ENCODE measurements around the gene ARHGAP45. TPM values are rescaled to one million over a fixed set of nuclear protein-coding genes. Genes with fewer than 3 reads are reported as not detected.

ARHGAP45 gene
- total and polyA plus RNA-seq, 9 of the 15 experiments (the other 6 are each of a cell fraction or from before 2014, with no cell fraction given), result 0.08 to 22.1 (median 4.2) TPM

DNA sequence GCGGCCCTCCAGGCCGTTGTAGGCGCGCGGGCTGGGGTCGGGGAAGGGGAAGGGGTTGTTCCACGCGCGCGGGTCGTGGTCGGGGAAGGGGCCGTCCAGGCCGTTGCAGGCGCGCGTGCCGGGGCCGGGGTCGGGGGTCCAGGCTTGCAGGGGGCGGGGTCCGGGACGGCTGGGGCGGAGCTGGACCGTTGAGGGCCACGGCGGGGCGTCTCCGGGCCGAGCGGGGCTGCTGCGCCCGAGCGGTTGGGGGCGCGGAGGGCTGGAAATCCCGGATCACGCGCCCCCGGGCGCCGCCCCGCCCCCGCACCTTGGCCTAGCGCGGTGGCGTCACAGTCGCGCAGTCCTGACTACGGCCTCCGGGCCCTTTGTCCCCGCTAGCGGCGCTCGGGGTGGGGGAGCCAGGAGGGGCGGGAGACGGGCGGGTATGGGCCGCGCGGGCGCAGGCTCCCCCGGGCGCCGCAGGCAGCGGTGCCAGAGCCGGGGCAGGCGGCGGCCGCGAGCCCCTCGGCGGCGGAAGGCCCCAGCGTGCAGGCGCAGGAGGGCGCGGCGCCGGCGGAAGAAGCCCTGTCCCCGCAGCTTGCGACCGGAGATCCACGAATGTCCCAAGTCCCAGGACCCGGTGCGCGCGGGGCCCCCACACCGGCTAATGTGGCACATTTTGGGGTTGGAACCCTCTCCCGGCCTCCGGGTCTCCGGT lies 37.5 kb downstream of the ARHGAP45 start (continued):
- TF ChIP-seq ZNF133 (CRISPR knock-in tag; IDR thresholded peaks at IDR 0.05) (no peak), KLF10 (CRISPR knock-in tag; IDR thresholded peaks at IDR 0.05) (no peak), MECOM (CRISPR knock-in tag; IDR thresholded peaks at IDR 0.05) (no peak), RBM25 (IDR thresholded peaks at IDR 0.05; ENCODE audit: low read depth, low read length, severe bottlenecking) (no peak), ZNF444 (CRISPR knock-in tag; IDR thresholded peaks at IDR 0.05) (no peak), POLR2AphosphoS5 (IDR thresholded peaks at IDR 0.05; ENCODE audit: control insufficient read depth, insufficient read depth, low read depth, low read length) (no peak), MCM2 (IDR thresholded peaks at IDR 0.05; ENCODE audit: low read depth) (no peak), ZBTB8A (IDR thresholded peaks at IDR 0.05; ENCODE audit: partially characterized antibody) (no peak), STAG1 (CRISPR knock-in tag; IDR thresholded peaks at IDR 0.05; ENCODE audit: borderline replicate concordance) (no peak), SETDB1 (IDR thresholded peaks at IDR 0.05; ENCODE audit: low read length) (no peak), KAT8 (IDR thresholded peaks at IDR 0.05; ENCODE audit: low read depth) (no peak), DPF2 (IDR thresholded peaks at IDR 0.05) (no peak), ZBTB17 (CRISPR knock-in tag; IDR thresholded peaks at IDR 0.05) (no peak), FUS (optimal IDR thresholded peaks at IDR 0.05; ENCODE audit: low read depth, low read length) (no peak), KDM2B (CRISPR knock-in tag; IDR thresholded peaks at IDR 0.05) (no peak), ZNF239 (CRISPR knock-in tag; IDR thresholded peaks at IDR 0.05) (no peak), ASH1L (IDR thresholded peaks at IDR 0.05; ENCODE audit: borderline replicate concordance, low read depth, partially characterized antibody) (no peak), MTA1 (IDR thresholded peaks at IDR 0.05; ENCODE audit: borderline replicate concordance) (no peak)
- TF ChIP-seq, protein P1, sequence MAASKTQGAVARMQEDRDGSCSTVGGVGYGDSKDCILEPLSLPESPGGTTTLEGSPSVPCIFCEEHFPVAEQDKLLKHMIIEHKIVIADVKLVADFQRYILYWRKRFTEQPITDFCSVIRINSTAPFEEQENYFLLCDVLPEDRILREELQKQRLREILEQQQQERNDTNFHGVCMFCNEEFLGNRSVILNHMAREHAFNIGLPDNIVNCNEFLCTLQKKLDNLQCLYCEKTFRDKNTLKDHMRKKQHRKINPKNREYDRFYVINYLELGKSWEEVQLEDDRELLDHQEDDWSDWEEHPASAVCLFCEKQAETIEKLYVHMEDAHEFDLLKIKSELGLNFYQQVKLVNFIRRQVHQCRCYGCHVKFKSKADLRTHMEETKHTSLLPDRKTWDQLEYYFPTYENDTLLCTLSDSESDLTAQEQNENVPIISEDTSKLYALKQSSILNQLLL (CRISPR knock-in tag; IDR thresholded peaks at IDR 0.05; ENCODE audit: borderline replicate concordance), result no peak
- TF ChIP-seq, protein P2, sequence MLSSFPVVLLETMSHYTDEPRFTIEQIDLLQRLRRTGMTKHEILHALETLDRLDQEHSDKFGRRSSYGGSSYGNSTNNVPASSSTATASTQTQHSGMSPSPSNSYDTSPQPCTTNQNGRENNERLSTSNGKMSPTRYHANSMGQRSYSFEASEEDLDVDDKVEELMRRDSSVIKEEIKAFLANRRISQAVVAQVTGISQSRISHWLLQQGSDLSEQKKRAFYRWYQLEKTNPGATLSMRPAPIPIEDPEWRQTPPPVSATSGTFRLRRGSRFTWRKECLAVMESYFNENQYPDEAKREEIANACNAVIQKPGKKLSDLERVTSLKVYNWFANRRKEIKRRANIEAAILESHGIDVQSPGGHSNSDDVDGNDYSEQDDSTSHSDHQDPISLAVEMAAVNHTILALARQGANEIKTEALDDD (IDR thresholded peaks at IDR 0.05), result no peak
- TF ChIP-seq, protein P3, sequence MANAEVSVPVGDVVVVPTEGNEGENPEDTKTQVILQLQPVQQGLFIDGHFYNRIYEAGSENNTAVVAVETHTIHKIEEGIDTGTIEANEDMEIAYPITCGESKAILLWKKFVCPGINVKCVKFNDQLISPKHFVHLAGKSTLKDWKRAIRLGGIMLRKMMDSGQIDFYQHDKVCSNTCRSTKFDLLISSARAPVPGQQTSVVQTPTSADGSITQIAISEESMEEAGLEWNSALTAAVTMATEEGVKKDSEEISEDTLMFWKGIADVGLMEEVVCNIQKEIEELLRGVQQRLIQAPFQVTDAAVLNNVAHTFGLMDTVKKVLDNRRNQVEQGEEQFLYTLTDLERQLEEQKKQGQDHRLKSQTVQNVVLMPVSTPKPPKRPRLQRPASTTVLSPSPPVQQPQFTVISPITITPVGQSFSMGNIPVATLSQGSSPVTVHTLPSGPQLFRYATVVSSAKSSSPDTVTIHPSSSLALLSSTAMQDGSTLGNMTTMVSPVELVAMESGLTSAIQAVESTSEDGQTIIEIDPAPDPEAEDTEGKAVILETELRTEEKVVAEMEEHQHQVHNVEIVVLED (CRISPR knock-in tag; IDR thresholded peaks at IDR 0.05), result peak; percentile 89
- TF ChIP-seq, protein P4, sequence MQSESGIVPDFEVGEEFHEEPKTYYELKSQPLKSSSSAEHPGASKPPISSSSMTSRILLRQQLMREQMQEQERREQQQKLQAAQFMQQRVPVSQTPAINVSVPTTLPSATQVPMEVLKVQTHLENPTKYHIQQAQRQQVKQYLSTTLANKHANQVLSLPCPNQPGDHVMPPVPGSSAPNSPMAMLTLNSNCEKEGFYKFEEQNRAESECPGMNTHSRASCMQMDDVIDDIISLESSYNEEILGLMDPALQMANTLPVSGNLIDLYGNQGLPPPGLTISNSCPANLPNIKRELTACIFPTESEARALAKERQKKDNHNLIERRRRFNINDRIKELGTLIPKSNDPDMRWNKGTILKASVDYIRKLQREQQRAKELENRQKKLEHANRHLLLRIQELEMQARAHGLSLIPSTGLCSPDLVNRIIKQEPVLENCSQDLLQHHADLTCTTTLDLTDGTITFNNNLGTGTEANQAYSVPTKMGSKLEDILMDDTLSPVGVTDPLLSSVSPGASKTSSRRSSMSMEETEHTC (IDR thresholded peaks at IDR 0.05), result peak; percentile 86
- TF ChIP-seq, protein P5, sequence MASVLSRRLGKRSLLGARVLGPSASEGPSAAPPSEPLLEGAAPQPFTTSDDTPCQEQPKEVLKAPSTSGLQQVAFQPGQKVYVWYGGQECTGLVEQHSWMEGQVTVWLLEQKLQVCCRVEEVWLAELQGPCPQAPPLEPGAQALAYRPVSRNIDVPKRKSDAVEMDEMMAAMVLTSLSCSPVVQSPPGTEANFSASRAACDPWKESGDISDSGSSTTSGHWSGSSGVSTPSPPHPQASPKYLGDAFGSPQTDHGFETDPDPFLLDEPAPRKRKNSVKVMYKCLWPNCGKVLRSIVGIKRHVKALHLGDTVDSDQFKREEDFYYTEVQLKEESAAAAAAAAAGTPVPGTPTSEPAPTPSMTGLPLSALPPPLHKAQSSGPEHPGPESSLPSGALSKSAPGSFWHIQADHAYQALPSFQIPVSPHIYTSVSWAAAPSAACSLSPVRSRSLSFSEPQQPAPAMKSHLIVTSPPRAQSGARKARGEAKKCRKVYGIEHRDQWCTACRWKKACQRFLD (CRISPR knock-in tag; IDR thresholded peaks at IDR 0.05), result 0 out of 2 replicates have a peak, but pooled peaks have one; percentile 59
